Kidney (tissue), 14 donors: ENCODE results near the gene SIGLEC6. TPM values are rescaled to one million over a fixed set of nuclear protein-coding genes. Genes with fewer than 3 reads are reported as not detected.

Experiments
- DNase-seq, 5 donors: peaks; one replicate each; pipeline ENCODE4 v3.0.0-alpha.2; 2013 to 2020
- FAIRE-seq: peaks from 2 replicates; lab custom pipeline; 2012; peaks lifted over from hg19 to GRCh38; lab: Jason Lieb, UNC
- H3K27ac ChIP-seq, 2 donors: one replicate each; pipeline ENCODE4 v1.7.0; 2013; ENCODE audit warnings: low read depth in 2 of 2, low read length in 2 of 2, inconsistent platforms in 1 of 2
- H3K27me3 ChIP-seq: one replicate; pipeline ENCODE4 v1.7.1; 2013; ENCODE audit warnings: low read length, inconsistent platforms; ENCODE audit not compliant: control insufficient read depth, insufficient read depth
- H3K36me3 ChIP-seq, 3 donors: one replicate each; pipeline versions ENCODE4 v1.7.0 to v1.7.1; 2013; ENCODE audit warnings: low read length in 3 of 3, control low read depth in 1 of 3, inconsistent platforms in 1 of 3; ENCODE audit not compliant: insufficient read depth in 3 of 3, control insufficient read depth in 2 of 3
- H3K4me1 ChIP-seq, 3 donors: one replicate each; pipeline versions ENCODE4 v1.7.0 to v1.7.1; 2013; ENCODE audit warnings: low read length in 3 of 3, inconsistent platforms in 1 of 3, low read depth in 1 of 3; ENCODE audit not compliant: control insufficient read depth in 2 of 3, insufficient read depth in 2 of 3
- H3K4me3 ChIP-seq, 3 donors: one replicate each; pipeline versions ENCODE4 v1.7.0 to v1.8.1; 2013; ENCODE audit warnings: low read length in 3 of 3, control low read depth in 1 of 3, inconsistent platforms in 1 of 3
- H3K9ac ChIP-seq, 3 donors: one replicate each; pipeline versions ENCODE4 v1.7.0 to v1.7.1; 2013; ENCODE audit warnings: low read length in 3 of 3, control low read depth in 1 of 3, inconsistent platforms in 1 of 3
- H3K9me3 ChIP-seq, 3 donors: one replicate each; pipeline versions ENCODE4 v1.7.0 to v1.7.1; 2013; ENCODE audit warnings: low read length in 3 of 3, control low read depth in 1 of 3, inconsistent platforms in 1 of 3; ENCODE audit not compliant: control insufficient read depth in 2 of 3, insufficient read depth in 1 of 3
- CTCF ChIP-seq: IDR thresholded peaks from 3 replicates; pipeline ENCODE4 v1.5.1; 2012; ENCODE audit warnings: mild to moderate bottlenecking, moderate library complexity, borderline replicate concordance; ENCODE audit not compliant: insufficient read depth; ENCODE audit errors: extremely low read depth
- intact Hi-C: fragments of 100-400 bp; cut with DNase I; formaldehyde crosslinking; loops from one replicate; pipeline ENCODE4 v1.11.1; 2022
- polyA plus RNA-seq: library from polyadenylated mRNA; stranded (reverse); fragments of 350-450 nt; fragmentation: Illumina TruSeq; extraction: RNeasy Lipid Tissue Mini Kit (QIAGEN cat#74804); gene quantifications from one replicate; pipeline ENCODE4 v1.2.3, GENCODE V29; 2014; ENCODE audit warnings: low read depth, low replicate concordance; ENCODE audit not compliant: insufficient read depth
- total RNA-seq: library from RNA; stranded (reverse); fragmentation: NEBNext Ultra II Directional; extraction: Animal tissue kit (Norgen Biotek cat#: 25700); gene quantifications from one replicate; pipeline ENCODE4 v1.2.1, GENCODE V29; 2021
- donor health status: control.
- donor health status: control.
- donor health status: control.
- donor health status: control.
- donor health status: control.
- donor health status: DM: yes; HTN: yes; CAD: no.
- donor health status: Normal renal cell carcinoma (clear cell type).

SIGLEC6 gene
- total and polyA plus RNA-seq, 2 donors from 2014 or later, result 4.8 TPM; not detected in 1

- Histone ChIP-seq H3K9ac (no peak overlapping the region), H3K27ac (no peak overlapping the region), H3K27me3 (peaks cover 3% of the 10 kb centered on the region), H3K9me3 (no peaks in the 10 kb centered on the region), H3K4me3 (no peak overlapping the region), H3K36me3 (no peaks in the 10 kb centered on the region), H3K4me1 (no peaks in the 10 kb centered on the region)
- FAIRE-seq, result no peak
- no peak for TF ChIP-seq CTCF
- DNase-seq, result no peak
- intact Hi-C loops, result no loop called here
Observed at GRCh38 chr19:51535535-51535934, 4.1 kb upstream of the SIGLEC6 start.

GRCh38 chr19:51530616-51531015 is 854 bp downstream of the SIGLEC6 start:
- FAIRE-seq, result no peak
- intact Hi-C loops, result no loop called here

GRCh38 chr19:51529301-51529700 is 2.2 kb downstream of the SIGLEC6 start:
- no peak for TF ChIP-seq CTCF
- intact Hi-C loops, result no loop called here
- H3K4me3 ChIP-seq, result no peak overlapping the region
- H3K9ac ChIP-seq, result no peak overlapping the region
- no peaks in the 10 kb centered on the region for H3K4me1 ChIP-seq
- no peak for DNase-seq
- H3K27me3 ChIP-seq, result peaks cover 3% of the 10 kb centered on the region
- no peak for FAIRE-seq
- H3K27ac ChIP-seq, result no peak overlapping the region
- no peaks in the 10 kb centered on the region for H3K9me3 ChIP-seq
- H3K36me3 ChIP-seq, result no peaks in the 10 kb centered on the region

More at GRCh38 chr19:51530616-51531015, 854 bp downstream of the SIGLEC6 start:
- Histone ChIP-seq H3K27ac (no peak overlapping the region), H3K4me3 (no peak overlapping the region), H3K27me3 (peaks cover 3% of the 10 kb centered on the region), H3K36me3 (no peaks in the 10 kb centered on the region), H3K9ac (no peak overlapping the region), H3K9me3 (no peaks in the 10 kb centered on the region), H3K4me1 (no peaks in the 10 kb centered on the region)
- no peak for TF ChIP-seq CTCF
- no peak for DNase-seq

- Histone ChIP-seq H3K9me3 (no peaks in the 10 kb centered on the region), H3K27ac (no peak overlapping the region), H3K4me1 (no peaks in the 10 kb centered on the region), H3K4me3 (no peak overlapping the region), H3K9ac (no peak overlapping the region), H3K36me3 (no peaks in the 10 kb centered on the region), H3K27me3 (no peaks in the 10 kb centered on the region)
- TF ChIP-seq CTCF, result no peak
- intact Hi-C loops, result no loop called here
- DNase-seq (peak in 4 of 5 donors; percentile 7 to 47 (median 38)), FAIRE-seq (no peak)
Observed at GRCh38 chr19:51525651-51526050, 5.8 kb downstream of the SIGLEC6 start.
